ENCODE results near the gene CYP11A1.

CYP11A1 gene

DNA sequence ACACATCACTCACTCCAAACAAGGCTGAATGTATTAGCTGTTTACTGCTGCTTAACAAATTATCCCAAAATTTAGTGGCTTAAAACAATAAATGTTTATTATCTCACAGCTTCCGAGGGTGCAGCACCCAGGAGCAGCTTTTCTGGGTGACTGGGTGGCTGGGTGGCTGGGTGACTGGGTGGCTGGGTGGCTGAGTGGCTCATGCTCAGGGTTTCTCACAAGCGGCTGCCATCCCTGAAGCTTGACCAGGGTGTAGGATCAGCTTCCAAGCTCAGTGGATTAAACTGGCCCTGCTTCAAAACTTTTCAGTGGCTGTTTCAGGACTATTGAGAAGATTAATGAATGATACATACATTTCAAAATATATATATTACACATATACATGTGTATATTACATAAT is 2.3 kb upstream of the CYP11A1 start:
- TF ChIP-seq, protein P1, sequence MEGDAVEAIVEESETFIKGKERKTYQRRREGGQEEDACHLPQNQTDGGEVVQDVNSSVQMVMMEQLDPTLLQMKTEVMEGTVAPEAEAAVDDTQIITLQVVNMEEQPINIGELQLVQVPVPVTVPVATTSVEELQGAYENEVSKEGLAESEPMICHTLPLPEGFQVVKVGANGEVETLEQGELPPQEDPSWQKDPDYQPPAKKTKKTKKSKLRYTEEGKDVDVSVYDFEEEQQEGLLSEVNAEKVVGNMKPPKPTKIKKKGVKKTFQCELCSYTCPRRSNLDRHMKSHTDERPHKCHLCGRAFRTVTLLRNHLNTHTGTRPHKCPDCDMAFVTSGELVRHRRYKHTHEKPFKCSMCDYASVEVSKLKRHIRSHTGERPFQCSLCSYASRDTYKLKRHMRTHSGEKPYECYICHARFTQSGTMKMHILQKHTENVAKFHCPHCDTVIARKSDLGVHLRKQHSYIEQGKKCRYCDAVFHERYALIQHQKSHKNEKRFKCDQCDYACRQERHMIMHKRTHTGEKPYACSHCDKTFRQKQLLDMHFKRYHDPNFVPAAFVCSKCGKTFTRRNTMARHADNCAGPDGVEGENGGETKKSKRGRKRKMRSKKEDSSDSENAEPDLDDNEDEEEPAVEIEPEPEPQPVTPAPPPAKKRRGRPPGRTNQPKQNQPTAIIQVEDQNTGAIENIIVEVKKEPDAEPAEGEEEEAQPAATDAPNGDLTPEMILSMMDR (IDR thresholded peaks at IDR 0.05; ENCODE audit: low read depth, low read length), result no peak
- Histone ChIP-seq H3K4me1 (peaks cover 3% of the 10 kb centered on the region; the same call in 1 of the 2 replicates), H3K27me3 (no peaks in the 10 kb centered on the region; the same call in 1 of the 2 replicates), H3K9me3 (no peaks in the 10 kb centered on the region), H3K36me3 (no peaks in the 10 kb centered on the region), H3K4me3 (ENCODE audit: low read depth, low read length) (no peak overlapping the region)
- DNase-seq, result no peak

DNA sequence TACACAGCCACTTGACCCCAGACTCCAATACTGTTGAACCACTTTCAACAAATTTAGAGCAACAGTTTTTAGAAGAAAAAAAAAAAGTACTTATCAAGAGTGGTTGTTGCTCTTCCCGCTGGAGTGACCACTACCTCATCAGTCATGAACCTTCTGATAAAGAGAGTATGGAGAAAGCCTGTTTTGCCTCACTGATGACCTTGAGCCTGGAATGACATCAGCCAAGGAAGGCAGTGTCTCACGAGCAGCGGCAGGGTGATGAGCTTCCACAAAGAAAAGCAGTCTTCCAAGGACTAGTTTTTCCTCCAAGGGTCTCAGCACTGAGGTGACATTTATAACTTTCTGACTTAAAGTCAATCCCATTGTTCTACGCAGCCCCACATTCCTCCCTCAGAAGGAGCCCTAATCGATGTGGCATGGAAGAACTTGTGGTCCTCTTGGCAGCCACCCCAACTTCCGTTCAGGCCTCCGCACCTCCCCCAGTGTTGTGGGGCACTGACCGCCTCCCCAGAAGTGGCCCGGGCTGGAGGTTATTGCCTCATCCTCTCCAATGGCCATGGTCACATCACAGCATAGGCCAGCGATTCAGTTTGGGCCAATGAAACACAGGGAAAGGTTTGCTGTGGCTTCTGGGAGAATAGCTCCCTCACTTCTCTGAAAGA is 1.8 kb upstream of the CYP11A1 start:
- no peaks in the 10 kb centered on the region for H3K36me3 ChIP-seq
- no peak overlapping the region for H3K4me3 ChIP-seq (ENCODE audit: low read depth, low read length)
- H3K9me3 ChIP-seq, result no peaks in the 10 kb centered on the region
- H3K4me1 ChIP-seq, result 0 out of 2 replicates have a peak, but pooled peaks cover 3% of the 10 kb centered on the region
- DNase-seq, result no peak
- TF ChIP-seq, protein P1 (IDR thresholded peaks at IDR 0.05; ENCODE audit: low read depth, low read length), result no peak
- H3K27me3 ChIP-seq, result no peaks in the 10 kb centered on the region; the same call in 1 of the 2 replicates

DNA sequence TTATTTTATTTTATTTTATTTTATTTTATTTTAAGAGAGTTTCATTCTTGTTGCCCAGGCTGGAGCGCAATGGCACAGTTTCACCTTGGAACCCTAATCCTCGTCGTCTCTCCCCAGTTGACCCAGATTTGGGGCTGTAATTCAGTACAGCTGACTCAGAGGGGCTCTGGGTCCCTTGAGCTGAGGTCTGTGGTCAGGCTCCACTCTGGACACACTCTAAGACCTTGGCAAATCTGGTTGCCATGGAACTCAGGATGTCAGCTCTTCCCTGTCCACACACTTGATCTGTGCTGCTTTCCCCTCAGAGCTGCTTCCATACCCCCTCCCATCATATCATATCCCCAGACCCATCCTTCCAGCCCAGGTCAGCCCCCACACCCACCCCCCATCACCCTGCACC is 675 bp upstream of the CYP11A1 start:
- DNase-seq, result no peak
- no peaks in the 10 kb centered on the region for H3K36me3 ChIP-seq
- no peak overlapping the region for H3K4me3 ChIP-seq (ENCODE audit: low read depth, low read length)
- no peaks in the 10 kb centered on the region for H3K9me3 ChIP-seq
- 0 out of 2 replicates have a peak, but pooled peaks cover under 1% of the 10 kb centered on the region for H3K4me1 ChIP-seq
- H3K27me3 ChIP-seq, result no peaks in the 10 kb centered on the region; the same call in 1 of the 2 replicates
- TF ChIP-seq, protein P1 (IDR thresholded peaks at IDR 0.05; ENCODE audit: low read depth, low read length), result no peak

DNA sequence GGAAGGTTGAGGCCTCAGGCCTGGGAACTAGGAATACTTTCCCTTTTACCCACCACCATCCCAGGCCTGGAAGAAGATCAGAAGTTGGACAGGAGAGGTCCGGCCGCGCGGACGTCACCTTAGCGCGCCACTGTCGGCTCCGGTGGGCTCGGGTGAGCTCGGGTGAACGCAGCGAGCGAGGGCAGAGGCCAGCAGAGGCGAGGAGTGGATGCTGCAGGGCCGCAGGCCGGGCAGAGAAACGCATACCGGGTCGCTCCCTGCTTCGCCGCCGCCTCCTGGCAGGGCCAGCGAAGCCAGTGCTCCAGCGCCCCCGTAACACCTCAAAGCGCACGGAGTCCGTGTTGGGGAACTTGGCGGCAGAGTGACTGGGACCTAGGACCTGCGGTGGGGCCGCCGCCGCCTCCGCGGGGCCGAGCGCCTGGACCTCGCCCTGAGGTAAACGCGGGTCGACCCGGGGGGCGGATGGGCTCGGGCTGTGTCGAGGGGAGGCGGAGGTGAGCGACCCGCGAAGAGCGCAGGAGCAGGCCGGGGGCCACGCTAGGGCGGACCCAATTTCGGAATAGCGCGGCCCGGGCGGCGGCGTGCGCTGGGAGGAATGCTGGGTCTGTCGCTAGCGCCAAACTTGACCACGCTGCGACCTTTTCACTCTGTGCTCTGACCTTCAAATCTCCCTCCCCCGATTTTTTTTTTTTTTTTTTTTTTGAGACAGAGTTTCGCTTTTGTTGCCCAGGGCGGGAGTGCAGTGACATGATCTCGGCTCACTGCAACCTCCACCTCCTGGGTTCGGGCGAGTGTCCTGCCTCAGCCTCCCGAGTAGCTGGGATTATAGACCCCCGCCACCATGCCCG is 1.6 kb downstream of the CYP11A1 start:
- DNase-seq, result no peak
- no peaks in the 10 kb centered on the region for H3K9me3 ChIP-seq

DNA sequence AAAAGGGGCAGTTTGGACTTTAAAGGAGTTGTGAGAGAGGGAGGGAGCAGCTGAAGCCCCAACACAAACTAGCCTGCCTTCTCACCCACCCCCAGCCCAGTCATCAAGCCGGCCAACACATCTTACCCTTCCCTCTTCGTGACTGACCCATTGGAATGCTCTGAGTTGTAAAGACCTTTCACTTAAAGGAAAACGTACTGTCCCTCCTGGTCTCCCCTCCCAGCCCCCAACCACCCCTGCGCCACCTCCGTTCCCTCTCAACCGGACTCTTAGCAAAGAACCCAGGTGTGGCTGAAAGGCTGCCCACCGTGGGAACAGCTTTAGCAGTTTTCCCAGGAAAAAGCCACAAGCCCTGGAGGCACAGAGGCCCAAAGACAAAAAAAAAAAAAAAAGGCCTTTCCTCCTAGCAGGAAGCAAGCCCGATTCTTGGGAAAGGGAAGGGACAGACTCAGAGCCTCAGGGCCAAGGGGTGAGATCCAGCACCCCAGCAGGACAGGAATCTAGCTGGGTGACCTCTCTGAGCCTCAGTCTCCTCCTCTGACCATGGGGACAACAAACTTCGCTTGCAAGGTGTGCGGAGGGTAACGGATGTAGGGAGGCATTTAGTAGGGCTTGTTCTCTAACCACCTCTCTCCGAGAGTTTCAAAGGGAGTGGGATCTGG is 2.4 kb downstream of the CYP11A1 start:
- H3K36me3 ChIP-seq, result no peaks in the 10 kb centered on the region
- H3K27me3 ChIP-seq, result no peaks in the 10 kb centered on the region
- no peaks in the 10 kb centered on the region for H3K9me3 ChIP-seq
- no peak for DNase-seq
- no peaks in the 10 kb centered on the region for H3K4me1 ChIP-seq
- H3K4me3 ChIP-seq (ENCODE audit: low read depth, low read length), result no peak overlapping the region
- TF ChIP-seq, protein P1 (IDR thresholded peaks at IDR 0.05; ENCODE audit: low read depth, low read length), result no peak

More for the DNA sequence above, 1.6 kb downstream of the CYP11A1 start:
- Histone ChIP-seq H3K36me3 (no peaks in the 10 kb centered on the region), H3K4me1 (no peaks in the 10 kb centered on the region), H3K4me3 (ENCODE audit: low read depth, low read length) (no peak overlapping the region), H3K27me3 (no peaks in the 10 kb centered on the region; the same call in 1 of the 2 replicates)
- TF ChIP-seq, protein P1 (IDR thresholded peaks at IDR 0.05; ENCODE audit: low read depth, low read length), result no peak

Measured in BE2C (cell line).